ENCODE results near the gene PSTPIP1.

PSTPIP1 gene

GRCh38 chr15:77029166-77030047, 34.5 kb downstream of the PSTPIP1 start:
- DNase-seq (ENCODE audit: low spot score), result no peak
- TF ChIP-seq CTCF (IDR thresholded peaks at IDR 0.05; ENCODE audit: extremely low read depth, missing control alignments), result no peak

- TF ChIP-seq CTCF (IDR thresholded peaks at IDR 0.05; ENCODE audit: extremely low read depth, missing control alignments), result no peak
- DNase-seq (ENCODE audit: low spot score), result peak; percentile 19
These were observed 35.4 kb downstream of the PSTPIP1 start for GRCh38 chr15:77030048-77030927.

- no peak for TF ChIP-seq CTCF (IDR thresholded peaks at IDR 0.05; ENCODE audit: extremely low read depth, missing control alignments)
- no peak for DNase-seq (ENCODE audit: low spot score)
These were observed 36.0 kb downstream of the PSTPIP1 start for GRCh38 chr15:77030928-77031375.

- DNase-seq (ENCODE audit: low spot score), result peak; percentile 72
- peak; percentile 18 for TF ChIP-seq CTCF (IDR thresholded peaks at IDR 0.05; ENCODE audit: extremely low read depth, missing control alignments)
These were observed 36.6 kb downstream of the PSTPIP1 start for GRCh38 chr15:77031376-77032050.

GRCh38 chr15:77032052-77032646, 37.2 kb downstream of the PSTPIP1 start:
- no peak for TF ChIP-seq CTCF (IDR thresholded peaks at IDR 0.05; ENCODE audit: extremely low read depth, missing control alignments)
- no peak for DNase-seq (ENCODE audit: low spot score)

GRCh38 chr15:77032647-77033416, 37.9 kb downstream of the PSTPIP1 start:
- peak; percentile 4 for DNase-seq (ENCODE audit: low spot score)

More at GRCh38 chr15:77032647-77033416, 37.9 kb downstream of the PSTPIP1 start:
- TF ChIP-seq CTCF (IDR thresholded peaks at IDR 0.05; ENCODE audit: extremely low read depth, missing control alignments), result no peak
